Glutamatergic neuron (in vitro differentiated cells): Measurements from ENCODE around the gene LRP6. TPM values are rescaled to one million over a fixed set of nuclear protein-coding genes. Genes with fewer than 3 reads are reported as not detected.

ENCODE experiments used
- DNase-seq: peaks from one replicate; pipeline ENCODE4 v3.0.0; 2022
- H3K27ac Mint-ChIP-seq: one replicate; pipeline ENCODE4 v1.8.0; 2020; ENCODE audit warnings: mild to moderate bottlenecking, mixed read lengths, inconsistent platforms; ENCODE audit not compliant: unreplicated experiment
- H3K27me3 Mint-ChIP-seq: one replicate; pipeline ENCODE4 v1.8.0; 2020; ENCODE audit warnings: mild to moderate bottlenecking, moderate library complexity, mixed read lengths, inconsistent platforms; ENCODE audit not compliant: unreplicated experiment
- H3K36me3 Mint-ChIP-seq: one replicate; pipeline ENCODE4 v1.8.0; 2020; ENCODE audit warnings: mild to moderate bottlenecking, mixed read lengths, inconsistent platforms; ENCODE audit not compliant: unreplicated experiment
- H3K4me1 Mint-ChIP-seq: one replicate; pipeline ENCODE4 v1.8.0; 2020; ENCODE audit warnings: mild to moderate bottlenecking, low read depth, mixed read lengths, inconsistent platforms; ENCODE audit not compliant: unreplicated experiment
- H3K4me3 Mint-ChIP-seq: one replicate; pipeline ENCODE4 v1.8.0; 2020; ENCODE audit warnings: mild to moderate bottlenecking, mixed read lengths, inconsistent platforms; ENCODE audit not compliant: unreplicated experiment
- H3K9me3 Mint-ChIP-seq: one replicate; pipeline ENCODE4 v1.8.0; 2020; ENCODE audit warnings: mild to moderate bottlenecking, moderate library complexity, mixed read lengths, inconsistent platforms; ENCODE audit not compliant: unreplicated experiment
- total RNA-seq: library from RNA; stranded (reverse); fragmentation: NEBNext Ultra II Directional; extraction: Animal tissue kit (Norgen Biotek cat#: 25700); gene quantifications from one replicate; pipeline ENCODE4 v1.2.1, GENCODE V29; 2021; ENCODE audit not compliant: unreplicated experiment
- TF ChIP-seq, protein P1 (sequence below): fragments of 200-600 bp; sonication (generic); IDR thresholded peaks from one replicate; pipeline ENCODE4 v1.5.0; 2021; ENCODE audit not compliant: partially characterized antibody, unreplicated experiment

The LRP6 gene
- total RNA-seq, 1 donor from 2014 or later, result 48.3 TPM

DNA sequence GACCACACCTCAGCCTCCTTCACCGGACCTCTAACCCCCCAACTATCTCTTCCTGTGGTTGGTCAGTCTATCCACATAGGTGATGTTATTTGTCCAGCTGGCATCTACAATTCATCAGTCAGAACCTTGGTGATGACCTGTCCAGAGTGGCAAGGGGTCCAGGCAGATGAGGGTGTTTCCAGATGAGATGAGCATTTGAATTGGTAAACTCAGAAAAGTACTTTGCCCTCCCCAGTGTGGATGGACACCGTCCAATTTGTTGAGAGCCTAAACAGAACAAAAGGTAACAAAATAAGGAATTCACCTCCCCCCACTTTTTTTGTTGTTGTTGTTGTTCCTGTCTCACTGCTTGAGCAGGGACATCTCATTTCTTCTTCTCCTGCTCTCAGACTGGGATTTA is 34.3 kb upstream of the LRP6 start:
- DNase-seq, result no peak

DNA sequence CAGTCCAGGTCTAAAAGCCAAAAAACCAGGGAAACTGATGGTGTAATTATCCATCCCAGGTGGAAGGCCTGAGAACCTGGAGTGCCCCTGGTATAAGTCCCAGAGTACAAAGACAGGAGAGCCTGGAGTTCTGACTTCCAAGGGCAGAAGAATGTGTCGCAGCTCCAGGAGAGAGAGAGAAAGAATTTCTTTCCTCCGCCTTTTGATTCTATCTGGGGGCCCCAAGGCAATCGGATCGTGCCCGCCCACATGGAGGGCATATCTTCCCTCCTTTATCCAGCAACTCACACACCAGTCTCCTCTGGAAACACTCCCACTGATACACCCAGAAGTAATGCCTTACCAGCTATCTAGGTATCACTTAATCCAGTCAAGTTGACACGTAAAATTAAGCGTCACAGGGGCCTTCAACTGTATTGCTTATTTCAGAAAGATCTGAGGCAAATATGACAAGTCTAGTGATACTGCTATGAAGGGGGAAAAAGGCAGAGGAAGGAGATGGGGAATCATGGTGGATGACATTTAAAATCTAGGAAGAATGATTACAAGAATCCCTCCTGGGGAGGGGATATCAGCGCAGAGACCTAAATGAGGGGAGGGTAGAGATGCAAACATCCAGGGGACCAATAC is 30.5 kb upstream of the LRP6 start:
- no peaks in the 10 kb centered on the region for H3K36me3 Mint-ChIP-seq
- no peaks in the 10 kb centered on the region for H3K27me3 Mint-ChIP-seq
- no peak overlapping the region for H3K4me3 Mint-ChIP-seq
- TF ChIP-seq, protein P1, sequence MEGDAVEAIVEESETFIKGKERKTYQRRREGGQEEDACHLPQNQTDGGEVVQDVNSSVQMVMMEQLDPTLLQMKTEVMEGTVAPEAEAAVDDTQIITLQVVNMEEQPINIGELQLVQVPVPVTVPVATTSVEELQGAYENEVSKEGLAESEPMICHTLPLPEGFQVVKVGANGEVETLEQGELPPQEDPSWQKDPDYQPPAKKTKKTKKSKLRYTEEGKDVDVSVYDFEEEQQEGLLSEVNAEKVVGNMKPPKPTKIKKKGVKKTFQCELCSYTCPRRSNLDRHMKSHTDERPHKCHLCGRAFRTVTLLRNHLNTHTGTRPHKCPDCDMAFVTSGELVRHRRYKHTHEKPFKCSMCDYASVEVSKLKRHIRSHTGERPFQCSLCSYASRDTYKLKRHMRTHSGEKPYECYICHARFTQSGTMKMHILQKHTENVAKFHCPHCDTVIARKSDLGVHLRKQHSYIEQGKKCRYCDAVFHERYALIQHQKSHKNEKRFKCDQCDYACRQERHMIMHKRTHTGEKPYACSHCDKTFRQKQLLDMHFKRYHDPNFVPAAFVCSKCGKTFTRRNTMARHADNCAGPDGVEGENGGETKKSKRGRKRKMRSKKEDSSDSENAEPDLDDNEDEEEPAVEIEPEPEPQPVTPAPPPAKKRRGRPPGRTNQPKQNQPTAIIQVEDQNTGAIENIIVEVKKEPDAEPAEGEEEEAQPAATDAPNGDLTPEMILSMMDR, result no peak
- no peak overlapping the region for H3K27ac Mint-ChIP-seq
- H3K9me3 Mint-ChIP-seq, result no peaks in the 10 kb centered on the region
- no peaks in the 10 kb centered on the region for H3K4me1 Mint-ChIP-seq
- no peak for DNase-seq

More for the DNA sequence above, 34.3 kb upstream of the LRP6 start:
- TF ChIP-seq, protein P1, result no peak
- H3K36me3 Mint-ChIP-seq, result peaks cover 4% of the 10 kb centered on the region
- no peaks in the 10 kb centered on the region for H3K27me3 Mint-ChIP-seq
- H3K4me1 Mint-ChIP-seq, result no peaks in the 10 kb centered on the region
- no peak overlapping the region for H3K27ac Mint-ChIP-seq
- no peaks in the 10 kb centered on the region for H3K9me3 Mint-ChIP-seq
- no peak overlapping the region for H3K4me3 Mint-ChIP-seq

DNA sequence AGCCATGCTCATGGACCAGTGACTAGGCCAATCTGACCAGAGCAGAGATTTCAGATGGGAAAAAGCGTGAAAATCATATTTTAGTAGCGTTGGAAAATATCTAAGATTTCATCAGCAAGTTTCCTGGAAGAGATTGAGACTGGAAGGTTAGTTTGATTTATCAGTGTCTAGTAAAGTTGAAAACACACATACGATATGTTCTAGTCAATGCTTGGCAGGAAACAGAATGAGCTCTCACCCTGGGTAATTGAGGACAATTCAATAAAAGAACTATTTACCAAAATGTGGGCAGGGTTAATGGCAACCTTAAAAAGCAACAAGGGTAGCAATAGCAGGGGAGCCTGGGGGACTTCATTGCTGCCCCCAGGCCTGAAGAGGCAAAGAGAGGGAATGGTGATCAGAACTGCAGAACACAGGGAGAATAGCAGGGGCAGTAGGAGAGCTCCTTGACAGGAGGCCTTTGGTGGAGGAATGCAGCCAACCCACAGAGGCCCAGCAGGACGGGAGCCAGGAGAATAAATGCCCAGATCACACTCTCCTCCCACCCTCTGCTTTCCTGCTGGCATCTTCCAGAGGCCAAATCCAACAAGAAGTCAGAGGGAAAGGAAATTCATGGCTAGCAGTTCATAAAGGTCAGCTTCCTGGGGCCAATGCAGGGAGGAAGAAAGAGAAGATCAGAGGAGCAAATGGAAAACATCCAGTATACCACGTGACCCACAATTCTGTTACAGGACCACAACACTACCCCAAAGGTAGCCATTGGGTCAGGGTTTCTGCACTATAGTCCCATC is 27.6 kb upstream of the LRP6 start:
- H3K4me3 Mint-ChIP-seq, result no peak overlapping the region
- no peaks in the 10 kb centered on the region for H3K4me1 Mint-ChIP-seq
- no peak for DNase-seq
- H3K9me3 Mint-ChIP-seq, result peaks cover 1% of the 10 kb centered on the region
- no peaks in the 10 kb centered on the region for H3K27me3 Mint-ChIP-seq
- H3K27ac Mint-ChIP-seq, result no peak overlapping the region
- TF ChIP-seq, protein P1, result no peak
- H3K36me3 Mint-ChIP-seq, result no peaks in the 10 kb centered on the region

DNA sequence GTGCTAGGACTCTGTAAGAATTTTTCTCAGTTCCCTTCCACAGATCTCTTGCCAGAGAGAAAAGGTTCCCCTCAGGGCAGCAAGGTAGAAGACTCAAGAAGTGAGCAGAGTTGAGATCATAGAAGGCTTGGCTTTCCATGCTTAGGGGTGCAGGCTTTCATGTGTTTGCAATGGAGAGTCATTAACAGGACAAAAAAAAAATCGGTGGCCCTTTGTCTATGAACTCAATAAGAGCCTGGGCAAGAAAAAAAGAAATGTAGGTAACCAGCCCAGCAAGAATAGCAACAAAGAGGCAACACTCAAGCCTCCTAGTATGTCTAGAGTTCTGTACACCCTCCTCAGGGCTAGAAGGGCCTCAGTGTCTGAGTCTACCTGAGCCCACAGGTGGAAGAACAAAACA is 23.4 kb upstream of the LRP6 start:
- H3K27me3 Mint-ChIP-seq, result no peaks in the 10 kb centered on the region
- no peak for DNase-seq
- TF ChIP-seq, protein P1, result no peak
- no peak overlapping the region for H3K27ac Mint-ChIP-seq
- no peaks in the 10 kb centered on the region for H3K4me1 Mint-ChIP-seq
- H3K9me3 Mint-ChIP-seq, result peaks cover 1% of the 10 kb centered on the region
- H3K36me3 Mint-ChIP-seq, result no peaks in the 10 kb centered on the region
- no peak overlapping the region for H3K4me3 Mint-ChIP-seq

DNA sequence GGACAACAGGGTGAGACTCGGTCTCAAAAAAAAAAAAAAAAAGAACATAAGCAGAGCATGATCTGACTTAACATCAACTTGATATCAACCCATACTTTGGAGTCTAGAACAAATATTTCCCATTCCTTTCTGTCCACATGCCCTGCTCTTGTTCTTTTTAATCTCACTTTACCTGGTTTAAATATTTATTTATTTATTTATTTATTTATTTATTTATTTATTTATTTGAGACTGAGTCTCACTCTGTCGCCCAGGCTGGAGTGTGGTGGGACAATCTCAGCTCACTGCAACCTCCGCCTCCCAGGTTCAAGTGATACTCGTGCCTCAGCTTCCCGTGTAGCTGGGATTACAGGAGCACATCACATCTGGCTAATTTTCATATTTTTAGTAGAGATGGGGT is 19.6 kb upstream of the LRP6 start:
- Mint-ChIP-seq H3K27me3 (no peaks in the 10 kb centered on the region), H3K27ac (no peak overlapping the region), H3K4me1 (no peaks in the 10 kb centered on the region), H3K36me3 (no peaks in the 10 kb centered on the region), H3K9me3 (peaks cover 1% of the 10 kb centered on the region), H3K4me3 (no peak overlapping the region)
- DNase-seq, result no peak
- TF ChIP-seq, protein P1, result no peak
